ENCODE data around the gene TSPAN5.

The TSPAN5 gene

GRCh38 chr4:98433691-98434090, 224.7 kb downstream of the TSPAN5 start:
- WGBS, 2 donors (ENCODE audit: extremely low coverage in 2 of 2, insufficient read length in 2 of 2, insufficient replicate concordance in 1 of 2), result no CpG with 5 or more reads among the region's 1 CpG

GRCh38 chr4:98430708-98431403, 227.6 kb downstream of the TSPAN5 start:
- H3K27ac ChIP-seq (replicated peaks; ENCODE audit: low read length), result no peak overlapping the region

More at GRCh38 chr4:98433691-98434090, 224.7 kb downstream of the TSPAN5 start:
- Histone ChIP-seq H3K4me3 (ENCODE audit: low read length in 2 of 2) (no peak overlapping the region), H2BK120ac (ENCODE audit: low read depth, low read length) (no peak overlapping the region), H3K9me3 (replicated peaks in 1 of 2; ENCODE audit: control insufficient read depth in 2 of 2, insufficient read depth in 1 of 2, low read depth in 1 of 2, low read length in 2 of 2) (no peaks in the 10 kb centered on the region), H2BK5ac (ENCODE audit: low read length) (no peak overlapping the region), H3K14ac (ENCODE audit: low read length) (no peak overlapping the region), H4K8ac (ENCODE audit: low read depth, low read length) (no peak overlapping the region), H3K79me1 (ENCODE audit: low read depth, low read length) (no peaks in the 10 kb centered on the region), H3K27ac (replicated peaks; ENCODE audit: low read length) (no peak overlapping the region), H3K4me2 (ENCODE audit: insufficient read depth, low read length, poor library complexity, severe bottlenecking) (no peak overlapping the region), H3K36me3 (replicated peaks in 1 of 2; ENCODE audit: control insufficient read depth in 2 of 2, insufficient read depth in 2 of 2, low read length in 2 of 2) (peaks cover 2 to 30% of the 10 kb centered on the region in 2 donors), H3K4me1 (ENCODE audit: control insufficient read depth in 2 of 2, insufficient read depth in 1 of 2, low read depth in 1 of 2, low read length in 2 of 2) (no peaks in the 10 kb centered on the region), H3K18ac (ENCODE audit: low read length) (no peak overlapping the region), H3K27me3 (ENCODE audit: control insufficient read depth in 3 of 3, insufficient read depth in 3 of 3, low read depth in 1 of 3, low read length in 3 of 3) (no peaks in the 10 kb centered on the region), H3K4ac (ENCODE audit: low read length) (no peak overlapping the region), H2BK12ac (ENCODE audit: low read length) (no peak overlapping the region), H2AK5ac (ENCODE audit: low read depth, low read length) (no peak overlapping the region), H4K91ac (ENCODE audit: low read depth, low read length, poor library complexity) (no peak overlapping the region), H3K23ac (ENCODE audit: low read depth, low read length, poor library complexity) (no peak overlapping the region), H3K9ac (ENCODE audit: low read depth, low read length, poor library complexity) (no peak overlapping the region), H2AFZ (ENCODE audit: low read length) (no peak overlapping the region), H2BK15ac (ENCODE audit: low read length) (no peak overlapping the region)
- no peak for DNase-seq (ENCODE audit: low spot score)

GRCh38 chr4:98423009-98423408, 235.4 kb downstream of the TSPAN5 start:
- peaks cover 2 to 47% of the 10 kb centered on the region in 2 donors for H3K36me3 ChIP-seq (replicated peaks in 1 of 2; ENCODE audit: control insufficient read depth in 2 of 2, insufficient read depth in 2 of 2, low read length in 2 of 2)
- no peak overlapping the region for H2BK120ac ChIP-seq (ENCODE audit: low read depth, low read length)
- H4K8ac ChIP-seq (ENCODE audit: low read depth, low read length), result no peak overlapping the region
- H3K4ac ChIP-seq (ENCODE audit: low read length), result no peak overlapping the region
- no peak overlapping the region for H2BK12ac ChIP-seq (ENCODE audit: low read length)
- H3K23ac ChIP-seq (ENCODE audit: low read depth, low read length, poor library complexity), result no peak overlapping the region
- H2BK5ac ChIP-seq (ENCODE audit: low read length), result no peak overlapping the region
- WGBS, 2 donors (ENCODE audit: extremely low coverage in 2 of 2, insufficient read length in 2 of 2, insufficient replicate concordance in 1 of 2), result no CpG with 5 or more reads among the region's 4 CpGs
- DNase-seq (ENCODE audit: low spot score), result no peak
- H2AFZ ChIP-seq (ENCODE audit: low read length), result no peak overlapping the region
- no peak overlapping the region for H3K14ac ChIP-seq (ENCODE audit: low read length)
- H3K18ac ChIP-seq (ENCODE audit: low read length), result no peak overlapping the region
- H3K4me3 ChIP-seq (ENCODE audit: low read length in 2 of 2), result no peak overlapping the region
- no peak overlapping the region for H2AK5ac ChIP-seq (ENCODE audit: low read depth, low read length)
- H3K79me1 ChIP-seq (ENCODE audit: low read depth, low read length), result no peaks in the 10 kb centered on the region
- no peak overlapping the region for H3K4me2 ChIP-seq (ENCODE audit: insufficient read depth, low read length, poor library complexity, severe bottlenecking)
- no peak overlapping the region for H2BK15ac ChIP-seq (ENCODE audit: low read length)
- H3K4me1 ChIP-seq (ENCODE audit: control insufficient read depth in 2 of 2, insufficient read depth in 1 of 2, low read depth in 1 of 2, low read length in 2 of 2), result no peaks in the 10 kb centered on the region
- H3K27ac ChIP-seq (replicated peaks; ENCODE audit: low read length), result no peak overlapping the region
- H4K91ac ChIP-seq (ENCODE audit: low read depth, low read length, poor library complexity), result no peak overlapping the region
- peaks cover 0 to 4% of the 10 kb centered on the region in 2 donors for H3K9me3 ChIP-seq (replicated peaks in 1 of 2; ENCODE audit: control insufficient read depth in 2 of 2, insufficient read depth in 1 of 2, low read depth in 1 of 2, low read length in 2 of 2)
- H3K27me3 ChIP-seq (ENCODE audit: control insufficient read depth in 3 of 3, insufficient read depth in 3 of 3, low read depth in 1 of 3, low read length in 3 of 3), result no peaks in the 10 kb centered on the region
- H3K9ac ChIP-seq (ENCODE audit: low read depth, low read length, poor library complexity), result no peak overlapping the region

More at GRCh38 chr4:98430708-98431403, 227.6 kb downstream of the TSPAN5 start:
- Histone ChIP-seq H3K4ac (ENCODE audit: low read length) (no peak overlapping the region), H2AFZ (ENCODE audit: low read length) (no peak overlapping the region), H4K8ac (ENCODE audit: low read depth, low read length) (no peak overlapping the region), H3K4me3 (ENCODE audit: low read length in 2 of 2) (no peak overlapping the region), H4K91ac (ENCODE audit: low read depth, low read length, poor library complexity) (no peak overlapping the region), H3K9me3 (replicated peaks in 1 of 2; ENCODE audit: control insufficient read depth in 2 of 2, insufficient read depth in 1 of 2, low read depth in 1 of 2, low read length in 2 of 2) (no peaks in the 10 kb centered on the region), H3K18ac (ENCODE audit: low read length) (no peak overlapping the region), H2BK5ac (ENCODE audit: low read length) (no peak overlapping the region), H2BK12ac (ENCODE audit: low read length) (no peak overlapping the region), H3K27me3 (ENCODE audit: control insufficient read depth in 3 of 3, insufficient read depth in 3 of 3, low read depth in 1 of 3, low read length in 3 of 3) (no peaks in the 10 kb centered on the region), H3K9ac (ENCODE audit: low read depth, low read length, poor library complexity) (no peak overlapping the region), H3K23ac (ENCODE audit: low read depth, low read length, poor library complexity) (no peak overlapping the region), H2AK5ac (ENCODE audit: low read depth, low read length) (no peak overlapping the region), H3K79me1 (ENCODE audit: low read depth, low read length) (no peaks in the 10 kb centered on the region), H3K14ac (ENCODE audit: low read length) (no peak overlapping the region), H2BK120ac (ENCODE audit: low read depth, low read length) (no peak overlapping the region), H3K4me1 (ENCODE audit: control insufficient read depth in 2 of 2, insufficient read depth in 1 of 2, low read depth in 1 of 2, low read length in 2 of 2) (no peaks in the 10 kb centered on the region), H3K4me2 (ENCODE audit: insufficient read depth, low read length, poor library complexity, severe bottlenecking) (no peak overlapping the region), H3K36me3 (replicated peaks in 1 of 2; ENCODE audit: control insufficient read depth in 2 of 2, insufficient read depth in 2 of 2, low read length in 2 of 2) (peaks cover 2 to 17% of the 10 kb centered on the region in 2 donors), H2BK15ac (ENCODE audit: low read length) (no peak overlapping the region)
- WGBS, 2 donors (ENCODE audit: extremely low coverage in 2 of 2, insufficient read length in 2 of 2, insufficient replicate concordance in 1 of 2), result no CpG with 5 or more reads among the region's 4 CpGs
- DNase-seq (ENCODE audit: low spot score), result no peak

- Histone ChIP-seq H2AFZ (ENCODE audit: low read length) (no peak overlapping the region), H2BK5ac (ENCODE audit: low read length) (no peak overlapping the region), H3K36me3 (replicated peaks in 1 of 2; ENCODE audit: control insufficient read depth in 2 of 2, insufficient read depth in 2 of 2, low read length in 2 of 2) (peaks cover 2 to 60% of the 10 kb centered on the region in 2 donors), H3K14ac (ENCODE audit: low read length) (no peak overlapping the region), H3K4me3 (ENCODE audit: low read length in 2 of 2) (no peak overlapping the region), H3K4me2 (ENCODE audit: insufficient read depth, low read length, poor library complexity, severe bottlenecking) (no peak overlapping the region), H2BK15ac (ENCODE audit: low read length) (no peak overlapping the region), H3K27me3 (ENCODE audit: control insufficient read depth in 3 of 3, insufficient read depth in 3 of 3, low read depth in 1 of 3, low read length in 3 of 3) (no peaks in the 10 kb centered on the region), H3K27ac (replicated peaks; ENCODE audit: low read length) (no peak overlapping the region), H3K23ac (ENCODE audit: low read depth, low read length, poor library complexity) (no peak overlapping the region), H2BK120ac (ENCODE audit: low read depth, low read length) (no peak overlapping the region), H3K18ac (ENCODE audit: low read length) (no peak overlapping the region), H2BK12ac (ENCODE audit: low read length) (no peak overlapping the region), H4K91ac (ENCODE audit: low read depth, low read length, poor library complexity) (no peak overlapping the region), H3K9me3 (replicated peaks in 1 of 2; ENCODE audit: control insufficient read depth in 2 of 2, insufficient read depth in 1 of 2, low read depth in 1 of 2, low read length in 2 of 2) (peaks cover 0 to 4% of the 10 kb centered on the region in 2 donors), H3K79me1 (ENCODE audit: low read depth, low read length) (no peaks in the 10 kb centered on the region), H4K8ac (ENCODE audit: low read depth, low read length) (no peak overlapping the region), H2AK5ac (ENCODE audit: low read depth, low read length) (no peak overlapping the region), H3K4me1 (ENCODE audit: control insufficient read depth in 2 of 2, insufficient read depth in 1 of 2, low read depth in 1 of 2, low read length in 2 of 2) (no peaks in the 10 kb centered on the region), H3K9ac (ENCODE audit: low read depth, low read length, poor library complexity) (no peak overlapping the region), H3K4ac (ENCODE audit: low read length) (no peak overlapping the region)
- no peak for DNase-seq (ENCODE audit: low spot score)
- WGBS, 2 donors (ENCODE audit: extremely low coverage in 2 of 2, insufficient read length in 2 of 2, insufficient replicate concordance in 1 of 2), result no CpG with 5 or more reads among the region's 5 CpGs
These were observed 237.3 kb downstream of the TSPAN5 start for GRCh38 chr4:98421111-98421510.
